AG08395 (cell line): ENCODE measurements around the gene HLA-E.
"Not testable (repeated sequence)": the region's sequence is repeated elsewhere in the genome, so short reads cannot be mapped to it uniquely, and the experiment has no call there.

Source experiments
- DNase-seq: peaks from one replicate; pipeline ENCODE4 v3.0.0; 2012; ENCODE audit warnings: mixed read lengths, low spot score

The HLA-E gene

DNA sequence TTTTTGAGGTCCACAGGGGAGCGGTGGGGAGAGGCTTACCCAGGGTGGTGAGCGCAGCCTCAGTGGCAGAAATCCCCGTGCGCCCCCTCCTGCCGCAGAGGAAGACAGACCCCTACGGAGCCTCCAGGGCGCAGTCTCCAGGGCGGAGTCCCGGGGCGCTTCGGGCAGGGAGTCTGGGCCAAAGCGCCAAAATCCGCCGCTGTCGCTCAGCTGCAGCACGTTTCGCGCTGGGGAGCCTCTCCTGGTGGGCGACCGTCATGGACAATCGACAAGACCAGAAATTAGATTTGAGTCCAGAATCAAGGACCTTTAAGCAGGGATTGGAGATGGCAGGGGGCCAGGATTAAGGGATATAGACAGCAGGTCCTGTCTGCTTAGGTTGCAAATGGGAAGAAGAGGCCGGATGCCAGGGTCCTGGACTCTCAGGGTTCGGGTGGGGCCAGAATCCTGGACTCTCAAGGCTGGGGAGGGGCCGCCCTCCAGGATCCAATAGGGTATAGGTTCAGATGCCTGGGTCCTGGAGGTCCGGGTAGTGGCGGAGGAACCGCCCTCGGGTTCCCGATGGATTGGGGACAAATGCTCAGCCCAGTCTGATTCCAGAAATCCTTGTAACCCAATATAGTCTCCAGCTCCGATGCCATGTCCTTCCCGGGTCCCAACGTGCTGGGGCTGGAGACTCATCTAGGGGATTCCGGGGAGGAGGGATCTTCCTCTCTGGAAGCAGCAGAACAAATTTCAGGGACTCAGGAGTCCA, 7.9 kb upstream of the HLA-E start:
- DNase-seq, result no peak

DNA sequence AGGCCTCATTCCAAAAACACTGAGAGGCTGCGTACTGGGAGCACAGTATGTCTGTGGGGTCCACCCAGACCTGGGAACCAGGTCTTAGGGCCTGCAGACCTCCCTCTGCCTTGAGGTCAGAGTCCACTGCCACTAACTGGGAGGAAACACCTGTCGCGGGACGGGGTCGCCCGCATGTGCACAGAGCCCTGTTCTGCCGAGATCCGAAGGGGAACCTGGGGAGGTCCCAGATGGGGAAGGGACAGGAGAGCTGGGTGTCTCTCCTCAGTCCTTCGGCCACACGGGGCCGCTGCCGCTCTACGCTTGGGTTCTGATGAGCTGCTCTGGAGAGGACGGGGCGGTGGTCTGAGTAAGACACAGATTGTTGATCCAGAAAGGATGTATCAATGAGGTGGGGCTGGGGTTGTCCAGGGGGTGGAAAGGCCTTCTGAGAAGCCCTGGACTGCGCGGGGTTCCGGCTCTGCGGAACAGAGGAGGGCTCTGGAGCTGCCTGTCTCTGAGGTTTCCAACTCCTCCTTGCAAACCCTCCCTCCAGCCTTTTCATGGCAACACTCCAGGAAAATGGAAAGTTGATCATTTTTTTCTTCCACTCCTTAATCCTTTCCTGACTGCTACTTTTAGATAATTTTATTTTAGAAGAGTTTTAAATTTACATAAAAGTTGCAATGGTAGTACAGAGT, 7.2 kb upstream of the HLA-E start:
- DNase-seq, result peak; percentile 69

DNA sequence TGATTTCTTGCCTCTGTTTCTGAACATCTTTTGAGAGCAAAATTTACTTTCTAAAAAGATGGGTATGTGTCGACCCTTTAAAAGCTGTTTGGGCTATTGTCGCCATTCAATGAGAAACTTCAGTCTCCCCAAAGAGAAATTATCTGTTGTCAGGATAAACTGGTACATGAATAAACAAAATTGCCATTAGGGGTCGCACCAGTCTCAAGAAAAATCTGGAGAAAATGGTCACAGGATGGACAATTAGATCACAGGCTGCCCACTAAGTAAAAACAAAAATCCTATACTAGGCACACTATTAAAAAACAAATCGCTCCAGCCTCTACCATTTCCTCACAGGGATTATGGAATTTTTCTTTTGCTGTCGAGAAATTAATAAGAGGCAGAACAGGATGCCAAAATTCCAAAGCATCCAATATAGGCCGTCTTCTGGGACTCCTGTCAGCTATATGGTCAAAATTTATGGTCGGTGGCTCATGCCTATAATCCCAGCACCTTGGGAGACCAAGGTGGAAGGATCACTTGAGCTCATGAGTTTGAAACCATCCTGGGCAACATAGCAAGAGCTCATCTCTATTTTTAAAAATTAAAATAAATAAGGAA, 5.5 kb upstream of the HLA-E start:
- peak; percentile 59 for DNase-seq

DNA sequence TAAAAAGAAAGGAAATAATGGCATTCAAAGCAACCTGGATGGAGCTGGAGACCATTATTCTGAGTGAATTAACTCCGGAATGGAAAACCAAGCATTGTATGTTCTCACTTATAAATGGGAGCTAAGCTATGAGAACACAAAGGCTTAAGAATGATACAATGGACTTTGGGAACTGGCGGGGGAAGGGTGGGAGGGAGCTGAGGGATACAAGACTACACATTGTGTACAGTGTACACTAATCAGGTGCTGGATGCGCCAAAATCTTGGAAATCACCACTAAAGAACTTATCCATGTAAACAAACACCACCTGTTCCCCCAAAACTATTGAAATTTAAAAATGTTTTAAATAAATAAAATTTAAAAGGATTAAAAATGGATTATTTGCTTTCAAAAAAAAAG, 4.1 kb upstream of the HLA-E start:
- no peak for DNase-seq

DNA sequence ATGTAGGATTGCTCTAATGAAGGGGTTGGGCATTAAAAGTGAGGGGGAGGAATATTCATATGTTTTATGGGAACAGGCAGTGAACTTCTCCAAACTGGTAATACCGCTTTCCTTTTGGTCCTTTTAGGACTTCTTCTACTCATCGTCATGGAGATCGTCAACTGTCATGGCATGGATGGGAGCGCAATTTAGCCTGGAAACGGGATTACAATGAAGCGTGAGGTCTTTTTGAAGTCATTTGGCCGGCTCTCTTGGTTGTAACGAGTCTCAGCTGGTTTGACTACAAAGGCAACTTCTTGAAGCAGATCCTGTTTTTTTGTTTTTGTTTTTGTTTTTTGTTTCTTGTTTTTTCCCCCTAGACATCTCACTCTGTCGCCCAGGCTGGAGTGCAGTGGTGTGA, 1.4 kb upstream of the HLA-E start:
- no peak for DNase-seq

DNA sequence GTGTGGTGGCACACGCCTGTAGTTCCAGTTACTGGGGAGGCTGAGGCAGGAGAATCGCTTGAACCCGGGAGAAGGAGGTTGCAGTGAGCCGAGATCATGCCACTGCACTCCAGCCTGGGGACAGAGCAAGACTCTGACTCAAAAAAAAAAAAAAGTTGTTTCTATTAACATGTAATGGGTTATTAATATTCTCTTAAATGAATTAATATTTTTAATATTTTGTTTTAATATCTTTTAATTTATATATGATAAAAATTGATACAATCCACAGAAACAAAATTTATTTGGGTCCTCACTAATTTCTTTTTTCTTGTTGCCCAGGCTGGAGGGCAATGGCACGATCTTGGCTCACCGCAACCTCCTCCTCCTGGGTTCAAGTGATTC, 620 bp upstream of the HLA-E start:
- DNase-seq, result not testable (repeated sequence)

DNA sequence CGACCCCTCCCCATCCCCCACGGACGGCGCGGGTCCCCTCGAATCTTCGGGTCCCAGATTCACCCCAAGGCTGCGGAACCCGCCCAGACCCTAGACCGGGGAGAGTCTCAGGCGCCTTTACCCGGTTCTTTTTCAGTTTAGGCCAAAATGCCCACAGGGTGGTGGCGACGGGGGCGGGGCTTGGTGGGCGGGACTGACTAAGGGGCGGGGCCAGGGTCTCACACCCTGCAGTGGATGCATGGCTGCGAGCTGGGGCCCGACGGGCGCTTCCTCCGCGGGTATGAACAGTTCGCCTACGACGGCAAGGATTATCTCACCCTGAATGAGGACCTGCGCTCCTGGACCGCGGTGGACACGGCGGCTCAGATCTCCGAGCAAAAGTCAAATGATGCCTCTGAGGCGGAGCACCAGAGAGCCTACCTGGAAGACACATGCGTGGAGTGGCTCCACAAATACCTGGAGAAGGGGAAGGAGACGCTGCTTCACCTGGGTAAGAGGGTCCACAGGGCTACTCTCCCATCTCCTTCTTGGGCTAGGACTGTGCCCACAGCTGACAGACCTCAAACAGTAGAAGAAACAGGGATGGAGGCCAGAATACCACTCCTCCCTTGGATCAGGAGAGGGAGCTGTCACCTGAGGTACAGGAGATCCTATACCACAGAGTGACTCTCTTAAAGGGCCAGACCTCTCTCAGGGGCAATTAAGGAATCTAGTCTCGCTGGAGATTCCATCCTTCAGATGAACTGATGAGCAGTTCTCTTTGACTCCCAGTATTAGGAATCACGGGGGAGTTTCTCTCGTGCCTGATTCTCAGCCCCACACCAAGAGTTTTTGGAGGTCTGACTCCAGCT, 942 bp downstream of the HLA-E start:
- DNase-seq, result peak; percentile 85

DNA sequence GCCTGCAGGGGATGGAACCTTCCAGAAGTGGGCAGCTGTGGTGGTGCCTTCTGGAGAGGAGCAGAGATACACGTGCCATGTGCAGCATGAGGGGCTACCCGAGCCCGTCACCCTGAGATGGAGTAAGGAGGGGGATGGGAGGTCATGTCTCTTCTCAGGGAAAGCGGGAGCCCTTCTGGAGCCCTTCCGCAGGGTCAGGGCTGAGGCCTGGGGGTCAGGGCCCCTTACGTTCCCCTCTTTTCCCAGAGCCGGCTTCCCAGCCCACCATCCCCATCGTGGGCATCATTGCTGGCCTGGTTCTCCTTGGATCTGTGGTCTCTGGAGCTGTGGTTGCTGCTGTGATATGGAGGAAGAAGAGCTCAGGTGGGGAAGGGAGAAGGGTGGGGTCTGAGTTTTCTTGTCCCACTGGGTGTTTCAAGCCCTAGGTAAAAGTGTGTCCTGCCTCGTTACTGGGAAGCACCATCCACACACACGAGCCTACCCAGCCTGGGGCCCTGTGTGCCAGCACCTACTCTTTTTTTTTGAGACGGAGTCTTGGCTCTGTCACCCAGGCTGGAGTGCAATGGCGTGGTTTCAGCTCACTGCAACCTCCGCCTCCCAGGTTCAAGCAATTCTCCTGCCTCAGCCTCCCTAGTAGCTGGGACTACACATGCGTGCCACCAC, 2.1 kb downstream of the HLA-E start:
- DNase-seq, result not testable (repeated sequence)

DNA sequence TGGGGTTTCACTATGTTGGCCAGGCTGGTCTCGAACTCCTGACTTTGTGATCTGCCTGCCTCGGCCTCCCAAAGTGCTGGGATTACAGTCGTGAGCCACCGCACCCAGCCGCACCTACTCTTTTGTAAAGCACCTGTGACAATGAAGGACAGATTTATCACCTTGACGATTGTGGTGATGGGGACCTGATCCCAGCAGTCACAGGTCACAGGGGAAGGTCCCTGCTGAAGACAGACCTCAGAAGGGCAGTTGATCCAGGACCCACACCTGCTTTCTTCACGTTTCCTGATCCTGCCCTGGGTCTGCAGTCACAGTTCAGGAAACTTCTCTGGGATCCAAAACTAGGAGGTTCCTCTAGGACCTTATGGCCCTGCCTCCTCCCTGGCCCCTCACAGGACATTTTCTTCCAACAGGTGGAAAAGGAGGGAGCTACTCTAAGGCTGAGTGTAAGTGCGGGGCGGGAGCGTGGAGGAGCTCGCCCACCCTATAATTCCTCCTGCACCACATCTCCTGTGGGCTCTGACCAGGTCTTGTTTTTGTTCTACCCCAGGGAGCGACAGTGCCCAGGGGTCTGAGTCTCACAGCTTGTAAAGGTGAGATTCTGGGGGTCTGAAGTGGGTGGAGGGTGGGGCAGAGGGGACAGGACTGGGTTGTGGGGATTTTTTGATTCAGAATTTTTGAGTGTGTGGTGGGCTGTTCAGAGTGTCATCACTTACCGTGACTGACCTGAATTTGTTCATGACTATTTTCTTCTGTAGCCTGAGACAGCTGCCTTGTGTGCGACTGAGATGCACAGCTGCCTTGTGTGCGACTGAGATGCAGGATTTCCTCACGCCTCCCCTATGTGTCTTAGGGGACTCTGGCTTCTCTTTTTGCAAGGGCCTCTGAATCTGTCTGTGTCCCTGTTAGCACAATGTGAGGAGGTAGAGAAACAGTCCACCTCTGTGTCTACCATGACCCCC, 3.0 kb downstream of the HLA-E start:
- no peak for DNase-seq

DNA sequence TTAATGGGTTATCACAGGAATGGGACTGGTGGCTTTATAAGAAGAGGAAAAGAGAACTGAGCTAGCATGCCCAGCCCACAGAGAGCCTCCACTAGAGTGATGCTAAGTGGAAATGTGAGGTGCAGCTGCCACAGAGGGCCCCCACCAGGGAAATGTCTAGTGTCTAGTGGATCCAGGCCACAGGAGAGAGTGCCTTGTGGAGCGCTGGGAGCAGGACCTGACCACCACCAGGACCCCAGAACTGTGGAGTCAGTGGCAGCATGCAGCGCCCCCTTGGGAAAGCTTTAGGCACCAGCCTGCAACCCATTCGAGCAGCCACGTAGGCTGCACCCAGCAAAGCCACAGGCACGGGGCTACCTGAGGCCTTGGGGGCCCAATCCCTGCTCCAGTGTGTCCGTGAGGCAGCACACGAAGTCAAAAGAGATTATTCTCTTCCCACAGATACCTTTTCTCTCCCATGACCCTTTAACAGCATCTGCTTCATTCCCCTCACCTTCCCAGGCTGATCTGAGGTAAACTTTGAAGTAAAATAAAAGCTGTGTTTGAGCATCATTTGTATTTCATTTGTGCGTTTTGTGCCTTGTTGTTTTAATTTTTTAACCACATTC, 4.4 kb downstream of the HLA-E start:
- DNase-seq, result no peak

DNA sequence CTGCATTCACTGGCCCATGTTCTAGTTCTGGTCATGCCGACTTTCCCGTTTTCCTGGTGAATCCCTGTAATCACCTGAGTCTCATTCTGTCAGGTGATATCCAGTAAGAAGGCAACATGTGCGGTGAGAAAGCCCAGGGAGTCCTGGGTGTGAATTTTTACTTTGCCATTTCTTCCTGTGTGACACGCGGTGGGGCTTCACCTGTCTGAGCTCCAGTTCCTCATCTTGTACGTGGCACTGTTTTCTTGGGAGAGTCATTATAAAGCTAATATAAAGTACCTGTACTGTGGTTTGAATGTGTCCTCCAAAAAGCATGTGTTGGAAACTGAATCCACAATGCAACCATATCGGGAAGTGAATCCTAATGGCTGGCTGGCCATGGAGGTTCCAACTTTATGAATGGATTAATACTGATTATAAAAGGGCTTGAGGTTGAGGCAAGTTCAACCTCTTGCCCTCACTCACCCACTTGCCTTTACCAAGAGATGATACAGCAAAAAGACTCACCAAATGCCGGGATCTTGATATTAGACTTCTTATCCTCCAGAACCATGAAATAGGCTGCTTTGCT, 5.1 kb downstream of the HLA-E start:
- no peak for DNase-seq

DNA sequence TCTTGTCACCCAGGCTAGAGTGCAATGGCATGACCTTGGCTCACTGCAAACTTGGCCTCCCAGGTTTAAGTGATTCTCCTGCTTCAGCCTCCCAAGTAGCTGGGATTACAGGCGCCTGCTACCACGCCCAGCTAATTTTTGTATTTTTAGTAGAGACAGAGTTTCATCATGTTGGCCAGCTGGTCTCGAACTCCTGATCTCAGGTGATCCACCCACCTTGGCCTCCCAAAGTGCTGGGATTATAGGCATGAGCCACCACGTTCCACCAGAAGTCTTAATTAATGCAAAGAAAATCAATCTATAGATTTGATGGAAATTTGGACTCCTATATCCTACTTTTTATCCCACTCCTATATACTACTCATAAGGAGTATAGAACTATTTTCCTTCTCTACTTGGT, 5.8 kb downstream of the HLA-E start:
- DNase-seq, result not testable (repeated sequence)

DNA sequence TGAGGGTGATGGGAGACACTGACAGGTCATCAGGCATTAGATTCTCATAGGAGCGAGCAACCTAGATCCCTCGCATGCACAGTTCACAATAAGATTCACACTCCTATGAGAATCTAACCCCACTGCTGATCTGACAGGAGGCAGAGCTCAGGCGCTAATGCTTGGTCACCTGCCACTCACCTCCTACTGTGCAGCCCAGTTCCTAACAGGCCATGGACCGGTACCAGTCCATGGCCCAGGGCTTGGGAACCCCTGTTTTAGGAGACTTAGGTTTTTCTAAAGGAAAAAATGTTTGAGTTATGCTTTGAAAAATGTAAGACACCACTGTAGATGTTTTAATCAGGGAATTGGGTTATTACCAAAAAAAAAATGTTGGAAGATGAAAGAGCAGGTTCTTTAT, 6.7 kb downstream of the HLA-E start:
- DNase-seq, result no peak

DNA sequence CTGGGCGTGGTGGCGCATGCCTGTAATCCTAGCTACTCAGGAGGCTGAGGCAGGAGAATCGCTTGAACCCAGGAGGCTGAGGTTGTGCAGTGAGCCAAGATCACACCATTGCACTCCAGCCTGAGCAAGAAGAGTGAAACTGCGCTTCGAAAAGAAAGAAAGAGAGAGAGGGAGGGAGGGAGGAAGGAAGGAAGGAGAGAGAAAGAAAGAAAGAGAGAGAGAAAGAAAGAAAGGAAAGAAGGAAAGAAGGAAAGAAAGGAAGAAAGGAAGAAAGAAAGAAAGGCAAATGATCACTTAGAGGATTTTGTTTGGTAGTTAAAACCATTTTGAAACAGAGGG, 7.9 kb downstream of the HLA-E start:
- not testable (repeated sequence) for DNase-seq

DNA sequence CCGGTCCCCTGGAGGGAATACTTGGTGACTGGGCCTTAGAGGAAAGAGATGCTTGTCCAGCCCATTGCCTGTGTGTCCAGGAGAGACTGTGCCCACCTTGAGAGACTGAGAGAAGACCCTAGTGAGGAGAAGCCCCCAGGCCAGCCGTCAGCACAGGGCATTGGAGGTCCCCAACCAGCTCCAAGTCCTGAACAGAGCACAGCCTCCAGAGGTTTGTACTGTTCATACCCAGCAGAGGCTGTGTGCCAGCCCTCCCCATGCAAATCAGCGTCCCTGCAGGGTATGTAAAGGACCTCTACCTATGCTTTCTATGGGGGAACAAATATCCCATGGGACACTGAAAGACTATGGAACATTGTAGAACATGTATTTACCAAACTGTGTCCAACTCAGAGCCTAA, 8.4 kb downstream of the HLA-E start:
- DNase-seq, result no peak

DNA sequence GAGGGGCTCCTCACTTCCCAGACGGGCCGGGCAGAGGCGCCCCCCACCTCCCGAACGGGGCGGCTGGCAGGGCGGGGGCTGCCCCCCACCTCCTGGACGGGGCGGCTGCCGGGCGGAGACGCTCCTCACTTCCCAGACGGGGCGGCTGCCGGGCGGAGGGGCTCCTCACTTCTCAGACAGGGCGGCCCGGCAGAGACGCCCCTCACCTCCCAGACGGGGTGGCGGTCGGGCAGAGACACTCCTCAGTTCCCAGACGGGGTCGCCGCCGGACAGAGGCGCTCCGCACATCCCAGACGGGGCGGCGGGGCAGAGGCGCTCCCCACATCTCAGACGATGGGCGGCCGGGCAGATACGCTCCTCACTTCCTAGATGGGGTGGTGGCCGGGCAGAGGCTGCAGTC, 9.4 kb downstream of the HLA-E start:
- not testable (repeated sequence) for DNase-seq

DNA sequence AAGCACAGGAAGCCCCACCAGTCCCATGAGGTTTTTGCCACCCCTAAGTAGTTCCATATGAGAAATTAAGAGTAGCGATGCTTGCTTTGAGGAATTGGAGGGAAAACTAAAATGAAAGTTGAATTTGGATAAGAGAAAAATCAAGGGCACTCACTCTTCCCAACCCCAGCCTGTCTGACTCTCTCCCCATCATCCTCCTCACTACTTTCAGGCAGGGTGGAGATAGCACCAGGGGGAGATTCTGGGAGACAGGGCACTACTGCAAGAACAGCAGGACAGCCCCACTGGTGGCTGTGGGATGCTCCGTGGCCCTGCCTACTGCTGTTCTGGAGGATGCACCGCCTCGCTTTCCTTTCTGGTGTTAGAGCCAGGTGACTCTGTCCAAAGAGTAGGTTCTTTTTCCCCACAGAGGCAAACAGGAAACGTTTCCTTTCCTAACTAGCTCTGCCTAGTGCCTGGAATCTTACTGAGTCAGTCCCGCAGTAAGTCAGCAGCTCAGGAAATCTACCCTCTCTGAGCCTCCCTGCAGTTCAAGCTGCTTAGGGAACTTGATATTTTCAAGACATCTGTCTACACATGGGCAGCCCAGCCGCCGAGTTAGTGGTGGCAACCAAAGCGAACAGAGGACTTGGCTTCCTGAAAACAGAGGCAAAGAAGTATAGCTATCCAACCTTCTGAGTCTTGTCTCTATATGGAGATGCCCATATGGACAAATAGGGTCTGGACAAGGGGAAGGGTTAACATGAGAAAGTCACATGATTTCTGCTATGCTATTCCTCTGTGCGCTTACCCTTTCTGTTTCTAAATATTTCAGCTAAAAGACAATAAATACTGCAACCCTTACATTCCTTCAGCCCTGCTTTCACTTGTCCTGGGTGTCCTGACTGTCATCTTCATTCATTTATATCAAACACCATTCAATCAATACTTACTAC, 11.4 kb downstream of the HLA-E start:
- no peak for DNase-seq

DNA sequence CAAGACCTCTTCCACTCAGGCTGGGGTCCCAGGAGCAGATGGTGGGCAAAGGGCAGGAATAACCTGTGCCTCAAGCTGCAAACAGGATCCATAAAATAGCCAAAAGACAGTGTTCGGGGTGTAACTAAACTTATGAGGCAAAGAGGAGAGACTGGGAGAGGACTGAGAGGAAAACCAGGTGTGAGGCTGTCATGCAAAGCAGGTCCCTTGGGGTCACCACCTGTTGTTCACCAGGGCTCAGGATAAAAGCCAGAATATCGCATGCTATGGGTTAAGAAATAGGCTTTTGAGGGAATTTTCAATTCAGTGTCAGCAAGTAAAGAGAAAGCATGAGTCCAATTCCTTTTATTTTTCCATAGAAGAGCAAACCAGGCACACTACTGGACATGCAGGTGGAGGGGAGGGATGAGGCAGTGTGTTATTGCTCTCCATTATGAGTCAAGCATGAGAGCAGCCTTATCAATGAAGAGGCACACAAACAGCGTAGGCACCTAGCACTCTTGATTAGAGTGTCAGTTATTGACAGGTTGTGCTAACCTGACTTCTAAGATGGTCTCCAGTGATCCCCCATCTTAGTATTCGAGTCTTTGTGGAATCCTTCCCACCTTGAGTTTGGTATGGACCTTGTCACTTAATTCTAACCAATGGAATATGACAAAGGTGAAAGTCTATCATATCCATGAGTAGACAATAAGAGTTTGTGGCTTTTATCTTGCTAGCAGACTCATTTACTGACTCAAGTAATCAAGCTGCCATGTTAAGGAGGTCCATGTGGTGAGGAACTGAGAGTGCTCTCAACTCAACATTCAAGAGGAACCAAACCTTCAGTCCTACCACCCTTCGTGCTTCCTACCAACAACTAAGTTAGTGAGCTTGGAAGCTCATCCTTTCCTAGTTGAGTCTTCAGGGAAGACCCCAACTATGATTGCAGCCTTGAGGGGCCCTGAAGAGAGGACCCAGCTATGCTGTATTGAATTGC, 18.8 kb downstream of the HLA-E start:
- no peak for DNase-seq
